Fibroblast of skin of right biceps (primary cell): Measurements from ENCODE around the gene PSMG2.
A peak's percentile ranks its signal among the peaks of the same experiment; 100 is the strongest.

ENCODE experiments used
- DNase-seq: peaks from one replicate; pipeline ENCODE4 v3.0.0-alpha.2; 2013

The PSMG2 gene

DNA sequence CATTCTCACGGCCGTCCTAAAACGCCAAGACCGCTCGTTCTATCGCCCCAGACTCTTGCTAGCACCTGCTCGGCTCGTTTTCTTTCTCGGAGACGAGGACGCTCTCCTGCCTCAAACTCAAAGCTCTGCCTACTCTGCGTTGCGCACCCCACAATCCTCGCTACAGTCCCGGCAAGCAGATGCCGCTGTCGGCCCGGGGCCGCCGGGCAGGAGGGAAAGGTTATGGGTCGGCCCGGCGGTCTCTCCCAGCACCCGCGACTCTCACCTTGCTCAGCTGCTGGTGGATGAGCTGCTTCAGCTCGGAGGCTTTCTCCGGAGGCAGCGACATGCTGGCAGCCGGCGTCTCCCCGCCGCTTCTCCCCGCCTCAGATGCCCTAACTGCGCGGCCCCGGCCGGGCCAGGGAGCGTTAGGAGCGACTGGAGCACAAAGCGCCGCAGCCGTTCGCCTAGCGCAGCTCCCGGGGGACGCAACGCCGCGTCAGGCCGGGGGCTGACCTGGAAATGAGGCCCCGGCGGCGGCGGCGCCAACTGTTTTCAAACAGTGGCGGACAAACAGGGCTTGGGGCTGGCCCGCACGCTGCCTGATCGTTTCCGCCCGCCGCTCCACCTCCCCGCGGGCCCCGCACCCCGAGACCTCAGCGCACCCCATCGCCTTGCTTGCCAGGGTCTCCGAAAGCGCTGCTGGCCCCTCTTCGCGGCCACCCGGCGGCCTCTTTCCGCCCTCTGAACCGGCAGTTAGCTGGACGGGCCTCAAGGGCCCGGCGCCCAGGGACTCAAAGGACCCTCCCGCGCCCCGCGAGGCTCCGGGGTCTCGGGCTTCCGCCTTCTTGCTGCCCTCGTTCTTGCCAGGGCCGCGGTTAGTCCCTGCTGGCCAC, at the start of gene PSMG2, which contains the start of gene CEP76:
Gene PSMG2, plus strand, starts transcription at position 822 of the 875 bp plus-strand sequence. CDS start 66 bp downstream, outside the sequence.
Gene CEP76, minus strand, starts transcription at position 503 of the 875 bp plus-strand sequence. Its CDS starts 175 bp downstream, at position 328.
- peak; percentile 90 for DNase-seq

GRCh38 chr18:12654971-12655370, 47.9 kb upstream of the PSMG2 start:
- no peak for DNase-seq

- DNase-seq = peak; percentile 33
Observed at GRCh38 chr18:12656605-12656937, 46.3 kb upstream of the PSMG2 start.

DNA sequence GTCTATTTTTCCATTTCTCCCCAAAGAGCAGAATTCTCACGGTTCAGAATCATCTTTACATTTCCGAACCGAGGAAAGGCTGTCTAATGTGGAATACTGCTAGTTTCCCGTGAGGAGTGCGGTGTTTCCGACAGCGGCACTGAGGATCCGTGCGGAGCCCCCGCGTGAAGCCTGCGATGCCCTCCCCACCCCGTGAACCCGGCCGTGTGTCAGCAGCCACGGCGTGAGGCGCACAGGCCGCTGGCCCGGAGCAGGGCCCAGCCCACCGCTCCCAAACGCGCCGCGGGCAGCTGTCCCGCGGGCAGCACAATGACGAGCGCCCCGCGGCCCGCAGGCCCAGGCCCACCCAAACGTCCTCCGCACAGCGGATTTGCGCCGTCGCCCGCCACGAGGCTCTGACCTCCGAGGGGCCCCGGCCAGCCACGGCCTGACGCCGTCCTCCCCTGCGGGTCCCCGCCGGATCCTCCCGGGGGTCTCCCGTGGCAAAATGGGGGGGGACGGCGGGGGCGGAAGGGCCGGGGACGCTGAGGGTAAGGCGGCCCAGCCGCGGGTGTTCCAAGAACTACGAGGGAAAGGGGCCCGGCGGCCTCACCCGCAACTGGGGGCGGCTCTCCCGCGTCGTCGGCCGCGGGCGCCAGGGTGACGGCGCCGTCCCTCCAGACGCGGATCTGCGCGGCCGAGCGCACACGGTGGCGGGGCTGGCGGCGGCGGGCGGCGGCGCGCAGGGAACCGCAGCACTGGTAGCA, 45.7 kb upstream of the PSMG2 start:
- peak; percentile 47 for DNase-seq

- peak; percentile 70 for DNase-seq
Observed at GRCh38 chr18:12657684-12658425, 45.0 kb upstream of the PSMG2 start, which contains the start of gene SPIRE1. Gene SPIRE1 (minus strand): TSS chr18:12658107. CDS start chr18:12657866, 241 bp downstream.

DNA sequence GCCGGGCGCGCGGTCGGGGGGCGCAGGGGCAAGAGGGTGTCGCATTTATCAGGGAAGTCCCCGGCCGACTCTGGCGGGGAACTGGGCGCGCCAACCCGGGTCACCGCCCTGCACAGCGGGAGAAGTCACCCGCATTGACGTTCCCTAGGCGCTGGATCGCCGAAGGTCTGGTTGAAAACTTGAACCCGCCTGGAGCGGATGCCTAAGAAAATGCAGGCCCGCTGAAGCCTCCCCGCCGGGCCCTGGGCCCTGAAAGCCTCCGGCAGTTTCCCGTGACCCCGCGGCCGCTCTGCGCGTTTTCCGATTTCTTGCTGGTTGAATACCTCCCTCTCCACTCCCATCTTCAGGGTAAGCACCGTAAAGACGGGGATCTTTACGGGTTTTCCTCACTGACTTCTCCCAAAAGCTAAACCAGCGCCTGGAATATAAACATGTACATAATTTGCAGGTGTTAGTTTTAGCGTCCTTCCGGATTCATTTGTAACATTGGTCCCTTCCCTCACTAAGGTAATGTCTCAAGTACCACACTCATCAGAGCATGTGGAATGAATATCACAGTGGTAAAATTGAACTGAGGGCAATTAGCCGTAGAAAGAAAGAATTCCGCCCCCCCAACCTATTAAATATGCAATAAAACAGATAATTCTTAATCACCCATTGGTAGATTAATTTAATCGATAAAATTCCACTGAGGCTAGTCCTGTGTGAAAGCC, 44.3 kb upstream of the PSMG2 start:
- peak; percentile 36 for DNase-seq

DNA sequence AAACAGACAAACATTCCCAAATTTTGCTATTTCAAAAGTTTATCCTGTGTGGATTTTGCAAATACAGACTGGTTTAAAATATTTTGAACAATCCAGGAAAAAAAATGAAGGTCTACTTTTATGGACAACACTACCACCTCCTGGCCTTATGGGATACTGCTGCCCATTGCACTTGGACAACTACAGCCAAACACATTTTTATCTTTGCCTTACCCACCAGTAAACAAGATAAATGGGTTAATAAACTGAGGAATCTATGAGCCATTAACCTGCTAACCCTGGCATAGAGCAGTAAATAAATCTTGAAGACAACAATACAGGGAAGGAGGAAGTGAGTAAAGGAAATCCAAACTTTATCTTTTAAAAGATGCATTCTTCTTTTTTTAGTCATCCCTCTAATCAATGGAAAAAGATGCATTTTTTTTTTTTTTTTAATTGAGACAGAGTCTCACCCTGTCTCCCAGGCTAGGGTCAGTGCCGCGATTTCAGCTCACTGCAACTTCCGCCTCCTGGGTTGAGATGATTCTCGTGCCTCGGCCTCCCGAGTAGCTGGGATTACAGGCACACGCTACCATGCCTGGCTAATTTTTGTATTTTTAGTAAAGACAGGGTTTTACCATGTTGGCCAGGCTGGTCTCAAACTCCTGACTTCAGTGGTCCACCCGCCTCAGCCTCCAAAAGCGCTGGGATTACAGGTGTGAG, 42.8 kb upstream of the PSMG2 start:
- DNase-seq = peak; percentile 62

DNA sequence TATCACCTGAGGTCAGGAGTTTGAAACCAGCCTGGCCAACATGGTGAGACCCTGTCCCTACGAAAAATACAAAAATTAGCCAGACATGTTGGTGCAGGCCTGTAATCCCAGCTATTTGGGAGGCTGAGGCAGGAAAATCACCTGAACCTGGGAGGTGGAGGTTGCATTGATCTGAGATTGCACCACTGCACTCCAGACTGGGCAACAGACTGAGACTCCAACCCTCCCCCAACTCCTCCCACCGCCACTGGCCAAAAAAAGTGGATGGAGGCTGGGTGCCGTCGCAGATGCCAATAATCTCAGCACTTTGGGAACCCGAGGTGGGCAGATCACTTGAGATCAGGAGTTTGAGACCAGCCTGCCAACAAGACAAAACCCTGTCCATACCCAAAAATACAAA, 34.8 kb upstream of the PSMG2 start:
- no peak for DNase-seq

DNA sequence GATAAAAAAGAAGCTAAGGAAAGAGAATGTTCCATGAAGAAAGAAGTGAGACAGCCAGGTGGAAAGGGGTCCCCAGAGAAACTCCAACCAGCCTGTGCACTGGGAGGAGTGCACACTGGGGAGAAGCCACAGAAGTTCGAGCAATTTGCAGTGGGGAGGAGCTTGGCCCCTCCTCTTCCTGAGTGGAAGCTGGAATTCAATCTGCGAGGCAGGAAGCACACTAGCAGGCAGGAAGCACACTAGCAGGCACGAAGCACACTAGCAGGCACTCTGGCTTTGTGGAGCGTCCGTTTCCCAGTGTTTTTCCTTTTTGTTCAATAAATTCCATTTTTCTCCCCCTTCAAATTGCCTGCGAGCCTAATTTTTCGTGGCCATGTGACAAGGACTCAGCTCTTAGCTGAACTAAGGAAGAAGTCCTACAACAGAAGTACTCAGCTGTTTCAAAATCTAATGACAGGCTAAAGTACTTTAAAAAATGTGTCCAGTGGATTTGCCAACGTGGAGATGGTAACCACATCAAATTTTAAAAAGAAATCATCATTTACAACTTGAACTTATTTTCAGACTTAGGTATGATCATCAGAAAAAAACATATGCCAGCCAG, 23.6 kb upstream of the PSMG2 start:
- peak; percentile 71 for DNase-seq

GRCh38 chr18:12686100-12686499, 16.7 kb upstream of the PSMG2 start:
- peak; percentile 22 for DNase-seq

GRCh38 chr18:12689256-12689850, 13.5 kb upstream of the PSMG2 start:
- no peak for DNase-seq

GRCh38 chr18:12692206-12692605, 10.6 kb upstream of the PSMG2 start:
- DNase-seq = no peak

DNA sequence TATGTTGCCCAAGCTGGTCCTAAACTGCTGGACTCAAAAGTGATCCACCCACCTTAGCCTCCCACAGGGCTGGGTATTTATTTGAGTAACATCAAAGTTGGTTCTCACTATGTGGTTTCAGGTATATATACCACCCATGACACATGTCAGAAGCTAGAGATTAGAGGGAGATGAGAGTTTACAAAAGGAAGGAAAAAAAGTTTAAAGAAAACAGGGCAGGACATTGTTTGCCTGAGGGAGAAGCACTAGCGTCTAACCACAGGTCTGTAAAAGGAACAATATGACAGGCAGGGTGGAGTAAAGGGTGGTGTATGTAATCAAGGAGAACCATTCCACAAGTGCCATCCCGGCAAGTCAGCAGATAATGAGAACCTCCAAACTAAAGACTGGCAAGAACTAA, 8.8 kb upstream of the PSMG2 start:
- DNase-seq = no peak

DNA sequence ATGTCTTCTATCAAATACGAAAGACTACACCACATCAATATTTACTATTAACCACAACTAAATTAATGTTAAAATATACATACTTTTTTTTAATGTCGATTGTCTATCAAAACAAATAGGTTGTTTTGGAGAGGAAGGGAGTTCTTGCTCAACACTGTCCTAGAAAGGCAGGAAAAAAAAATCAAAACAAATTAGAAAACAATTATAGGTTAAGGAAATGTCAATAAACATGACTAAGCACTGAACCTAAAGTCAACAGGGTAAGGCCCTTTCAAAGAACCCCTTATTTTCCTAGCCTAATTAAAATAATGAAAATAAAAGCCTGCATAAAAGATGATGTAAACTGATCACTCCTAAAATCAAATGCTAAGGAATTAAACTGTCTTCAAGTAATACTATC, 3.1 kb upstream of the PSMG2 start:
- no peak for DNase-seq

DNA sequence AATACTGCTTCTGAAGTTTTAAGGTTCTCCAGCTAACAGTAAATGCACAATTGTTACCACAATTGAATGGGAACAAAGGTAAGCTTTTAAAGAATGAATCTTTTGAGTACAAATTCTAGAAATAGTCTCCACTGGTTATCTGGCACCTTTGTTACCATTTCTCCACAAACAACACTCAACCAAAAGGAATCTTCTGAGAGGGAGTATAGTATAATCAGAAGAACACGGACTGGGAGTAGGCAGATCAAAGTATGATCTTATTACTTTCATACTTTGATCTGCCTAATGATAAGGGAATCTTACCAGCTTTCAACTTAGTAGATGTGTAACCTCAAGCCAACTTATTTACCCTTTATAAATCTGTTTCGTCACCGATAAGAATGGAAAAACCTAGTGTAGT, 1.7 kb upstream of the PSMG2 start:
- DNase-seq = no peak

- no peak for DNase-seq
Observed at GRCh38 chr18:12703096-12703567, 290 bp downstream of the PSMG2 start.

DNA sequence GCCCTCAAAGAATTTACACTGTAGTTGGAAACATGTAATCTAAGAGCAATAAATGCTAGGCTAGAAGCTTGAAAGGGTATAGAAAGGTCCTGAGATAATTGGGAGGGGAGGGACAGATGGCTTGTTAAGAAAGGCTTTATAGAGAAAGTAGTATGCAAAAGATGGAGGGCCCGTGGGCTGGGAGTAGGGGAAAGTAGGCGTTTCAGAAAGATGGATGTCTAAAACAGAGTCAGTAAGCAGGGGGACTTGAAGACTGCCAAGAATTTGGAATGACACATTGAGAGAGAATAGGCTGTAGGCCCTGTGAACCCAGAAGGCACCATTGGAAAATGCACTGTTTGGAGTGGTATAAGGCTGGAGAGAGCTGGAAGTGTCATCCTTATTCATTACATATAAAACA, 822 bp downstream of the PSMG2 start:
- peak; percentile 46 for DNase-seq

GRCh38 chr18:12711446-12711845, 8.6 kb downstream of the PSMG2 start:
- no peak for DNase-seq

GRCh38 chr18:12721495-12722275, 18.8 kb downstream of the PSMG2 start:
- no peak for DNase-seq

- no peak for DNase-seq
Observed at GRCh38 chr18:12722731-12723130, 19.9 kb downstream of the PSMG2 start.
